A549 treated with CORT108297 at 1 μM for 4 hours (cell line): ENCODE measurements around the gene MYEF2. TPM values are rescaled to one million over a fixed set of nuclear protein-coding genes. Genes with fewer than 3 reads are reported as not detected.

ENCODE experiments used
- total RNA-seq: library from RNA; stranded (reverse); fragments of 200-300 nt; extraction: Qiagen RNA extraction; gene quantifications from 5 replicates; pipeline ENCODE4 v1.2.3, GENCODE V29; 2022

The MYEF2 gene
- total RNA-seq = 13.7 to 19.9 TPM (median 15.9 TPM) in 5 replicates

GRCh38 chr15:48177766-48178647 lies at the start of gene MYEF2:
Gene MYEF2, minus strand, starts transcription at chr15:48178295. Its CDS starts 58 bp downstream, at chr15:48178237.

GRCh38 chr15:48205981-48206380 lies 27.9 kb upstream of the MYEF2 start, which contains the start of gene SLC12A1:
Gene SLC12A1, plus strand, starts transcription at chr15:48206302. Its CDS starts 1,418 bp downstream, at chr15:48207720.

DNA sequence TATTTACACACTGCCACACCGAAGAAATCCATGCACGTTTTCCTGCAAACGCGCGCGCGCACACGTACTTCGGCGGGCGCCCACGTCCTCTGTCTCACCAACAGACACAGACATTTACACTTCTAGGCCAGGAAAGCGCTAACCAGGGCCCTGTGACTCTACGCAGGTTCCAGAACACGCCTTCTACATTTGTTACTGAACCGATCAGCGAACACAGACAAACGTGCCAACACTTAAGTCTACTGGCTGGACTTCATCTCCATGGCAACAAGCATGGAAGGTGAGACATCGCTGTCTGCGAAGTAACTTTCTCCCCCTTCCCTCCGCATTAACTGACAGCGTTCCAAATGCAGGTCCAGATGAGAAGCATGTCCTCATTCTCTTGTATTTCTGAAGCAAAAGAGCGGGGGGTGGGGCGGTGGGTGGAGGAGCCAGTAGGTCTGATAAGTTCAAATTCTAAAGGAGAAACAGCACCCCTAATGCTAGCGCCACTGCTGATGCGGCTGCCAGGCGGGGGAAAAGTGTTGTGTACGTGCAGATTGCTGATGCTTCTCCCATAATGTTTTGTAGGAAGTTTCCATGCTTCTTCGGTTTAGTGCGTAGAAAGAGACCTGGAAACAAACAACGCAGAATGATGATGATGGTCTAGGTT lies 13.6 kb upstream of the MYEF2 start, which contains the start of gene CTXN2:
Gene CTXN2, plus strand, starts transcription at position 92 of the 652 bp plus-strand sequence. CDS start 9,636 bp downstream, outside the sequence.

DNA sequence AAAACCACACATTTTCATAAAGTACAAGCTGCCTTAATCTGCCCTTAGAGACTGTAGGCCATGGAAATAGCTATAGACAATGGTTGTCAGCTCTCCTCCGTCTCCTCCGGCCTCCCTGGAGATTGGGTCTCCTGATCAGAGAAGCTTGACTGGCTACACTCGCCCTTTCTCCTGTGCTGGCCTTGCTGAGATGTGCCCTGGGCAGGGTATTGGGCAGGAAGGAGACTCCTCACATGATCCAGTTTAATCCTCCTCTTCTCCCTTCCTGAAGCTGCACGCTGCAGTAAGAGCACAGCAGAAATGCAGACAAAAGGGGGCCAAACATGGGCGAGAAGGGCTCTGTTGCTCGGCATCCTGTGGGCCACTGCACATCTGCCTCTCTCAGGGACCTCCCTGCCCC lies 57.4 kb downstream of the MYEF2 start, which contains the start of gene SLC24A5:
Gene SLC24A5, plus strand, starts transcription at position 246 of the 400 bp plus-strand sequence. Its CDS starts 55 bp downstream, at position 301.

Other genes with a start within 250 kb of the MYEF2 start
- gene SLC24A5, start 57.3 kb downstream of the MYEF2 start, total RNA-seq = not detected in 5 replicates
- 0.02 to 0.05 TPM (median 0.03 TPM) in 4 of 5 replicates, not detected in the other for gene CTXN2, start 13.4 kb upstream of the MYEF2 start, total RNA-seq
- not detected in 5 replicates for gene SLC12A1, start 28.0 kb upstream of the MYEF2 start, total RNA-seq
- 106 to 112 TPM (median 109 TPM) in 5 replicates for gene DUT, start 153.1 kb upstream of the MYEF2 start, total RNA-seq